K562 (cell line): ENCODE data around the gene DYTN. TPM values are rescaled to one million over a fixed set of nuclear protein-coding genes. Genes with fewer than 3 reads are reported as not detected.

Experiments
- DNMT1 ChIP-seq: fragments of 450-650 bp; IDR thresholded peaks from 2 replicates; pipeline ENCODE4 v1.6.1; 2016; ENCODE audit warnings: antibody characterized with exemption, mild to moderate bottlenecking
- FOXJ3 ChIP-seq: sonication (generic); formaldehyde crosslinking; IDR thresholded peaks from 2 replicates; pipeline ENCODE4 v1.4.0; 2020; ENCODE audit warnings: mild to moderate bottlenecking, missing genetic modification reagents
- GATA2 ChIP-seq: sonication (generic); formaldehyde crosslinking; IDR thresholded peaks from 2 replicates; pipeline ENCODE4 v1.4.0; 2020; ENCODE audit warnings: mild to moderate bottlenecking, missing genetic modification reagents
- PHB ChIP-seq: fragments of 250-450 bp; sonication (Bioruptor Pico); IDR thresholded peaks from 2 replicates; pipeline ENCODE4 v1.5.0; 2021
- SMAD4 ChIP-seq: fragments of 250-450 bp; sonication (Bioruptor Pico); conservative IDR thresholded peaks from 2 replicates; pipeline ENCODE4 v1.8.0; 2021; ENCODE audit warnings: inconsistent platforms, mild to moderate bottlenecking, moderate library complexity
- TCF3 ChIP-seq: sonication (generic); formaldehyde crosslinking; IDR thresholded peaks from 2 replicates; pipeline ENCODE4 v1.4.0; 2020; ENCODE audit warnings: mild to moderate bottlenecking, missing genetic modification reagents
- ZNF224 ChIP-seq: sonication (generic); formaldehyde crosslinking; IDR thresholded peaks from 2 replicates; pipeline ENCODE4 v1.8.0; 2022; ENCODE audit warnings: mild to moderate bottlenecking, missing genetic modification reagents
- ZNF586 ChIP-seq: fragments of 450-650 bp; formaldehyde crosslinking; conservative IDR thresholded peaks from 2 replicates; pipeline ENCODE4 v1.4.0; 2020; ENCODE audit warnings: mild to moderate bottlenecking, moderate library complexity
- polyA plus RNA-seq, 8 experiments: library from polyadenylated mRNA; depleted of rRNA in 4 of 8; stranded (reverse) in 5 of 8; unstranded in 3 of 8; fragments of >200 nt; fragmentation: Nextera tagmentation in 2 of 8; fragmentation: Illumina TruSeq in 1 of 8; extraction: Ambion mirVana in 2 of 8; extraction: Trizol in 1 of 8; gene quantifications; 2 replicates each; pipeline versions ENCODE4 v1.2.1 to v1.2.3, GENCODE V29; 2011 to 2014; ENCODE audit warnings: inconsistent platforms in 1 of 8, missing spikeins in 1 of 8
- total RNA-seq, 7 experiments: library from RNA; depleted of rRNA in 6 of 7; stranded (reverse); fragments of >200 nt in 6 of 7; fragmentation: Illumina TruSeq in 2 of 7; extraction: Trizol in 2 of 7; gene quantifications; 2 replicates each; pipeline versions ENCODE4 v1.2.1 to v1.2.3, GENCODE V29; 2011 to 2021; ENCODE audit warnings: low replicate concordance in 1 of 7
- TF ChIP-seq, protein P1 (sequence below): sonication (generic); formaldehyde crosslinking; IDR thresholded peaks from 2 replicates; pipeline ENCODE4 v1.8.0; 2023; ENCODE audit warnings: missing genetic modification reagents, mild to moderate bottlenecking, borderline replicate concordance
- TF ChIP-seq, protein P2 (sequence below): fragments of 250-450 bp; sonication (Bioruptor Pico); IDR thresholded peaks from 2 replicates; pipeline ENCODE4 v1.8.0; 2021; ENCODE audit warnings: moderate library complexity, mild to moderate bottlenecking, inconsistent platforms

Gene DYTN
- total and polyA plus RNA-seq, 9 of the 15 experiments (the other 6 are each of a cell fraction or from before 2014, with no cell fraction given), result not detected

DNA sequence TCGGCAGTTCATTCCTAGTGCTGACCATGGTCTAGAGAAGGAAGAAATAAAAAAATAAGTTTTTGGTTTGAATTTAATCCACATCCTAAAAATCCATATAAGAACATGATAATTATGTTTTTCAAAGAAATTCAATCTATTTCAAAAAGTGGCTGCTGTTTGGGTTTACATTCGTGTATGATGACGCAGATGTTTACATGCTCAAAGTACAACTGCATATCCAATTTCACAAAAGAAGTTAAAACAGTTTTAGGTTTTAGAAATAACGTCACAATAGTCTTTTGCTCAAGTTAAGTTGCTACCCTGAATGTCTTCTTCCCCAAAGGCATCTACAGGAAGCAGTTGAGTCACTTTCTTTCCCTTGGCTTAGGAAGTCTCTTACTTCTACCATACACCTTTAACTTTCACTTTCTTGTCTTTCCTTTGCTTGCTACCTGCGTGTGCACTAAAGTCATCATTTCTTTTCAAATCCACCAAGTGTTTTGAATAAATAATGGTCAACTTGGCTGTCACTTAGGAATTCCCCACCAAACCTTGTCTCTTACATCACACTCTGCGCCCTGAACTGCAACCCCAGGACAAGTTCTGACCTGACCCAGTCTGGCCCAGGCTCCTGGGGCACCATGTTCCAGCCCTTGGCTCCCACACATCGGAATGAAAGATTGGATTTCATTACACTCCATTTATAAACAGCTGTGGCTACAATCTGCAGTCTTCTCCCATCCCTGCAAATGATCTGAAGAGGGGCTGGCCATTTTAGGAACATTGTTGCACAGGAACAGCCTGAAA, 47.5 kb downstream of the DYTN start (continued):
- TF ChIP-seq, protein P1, sequence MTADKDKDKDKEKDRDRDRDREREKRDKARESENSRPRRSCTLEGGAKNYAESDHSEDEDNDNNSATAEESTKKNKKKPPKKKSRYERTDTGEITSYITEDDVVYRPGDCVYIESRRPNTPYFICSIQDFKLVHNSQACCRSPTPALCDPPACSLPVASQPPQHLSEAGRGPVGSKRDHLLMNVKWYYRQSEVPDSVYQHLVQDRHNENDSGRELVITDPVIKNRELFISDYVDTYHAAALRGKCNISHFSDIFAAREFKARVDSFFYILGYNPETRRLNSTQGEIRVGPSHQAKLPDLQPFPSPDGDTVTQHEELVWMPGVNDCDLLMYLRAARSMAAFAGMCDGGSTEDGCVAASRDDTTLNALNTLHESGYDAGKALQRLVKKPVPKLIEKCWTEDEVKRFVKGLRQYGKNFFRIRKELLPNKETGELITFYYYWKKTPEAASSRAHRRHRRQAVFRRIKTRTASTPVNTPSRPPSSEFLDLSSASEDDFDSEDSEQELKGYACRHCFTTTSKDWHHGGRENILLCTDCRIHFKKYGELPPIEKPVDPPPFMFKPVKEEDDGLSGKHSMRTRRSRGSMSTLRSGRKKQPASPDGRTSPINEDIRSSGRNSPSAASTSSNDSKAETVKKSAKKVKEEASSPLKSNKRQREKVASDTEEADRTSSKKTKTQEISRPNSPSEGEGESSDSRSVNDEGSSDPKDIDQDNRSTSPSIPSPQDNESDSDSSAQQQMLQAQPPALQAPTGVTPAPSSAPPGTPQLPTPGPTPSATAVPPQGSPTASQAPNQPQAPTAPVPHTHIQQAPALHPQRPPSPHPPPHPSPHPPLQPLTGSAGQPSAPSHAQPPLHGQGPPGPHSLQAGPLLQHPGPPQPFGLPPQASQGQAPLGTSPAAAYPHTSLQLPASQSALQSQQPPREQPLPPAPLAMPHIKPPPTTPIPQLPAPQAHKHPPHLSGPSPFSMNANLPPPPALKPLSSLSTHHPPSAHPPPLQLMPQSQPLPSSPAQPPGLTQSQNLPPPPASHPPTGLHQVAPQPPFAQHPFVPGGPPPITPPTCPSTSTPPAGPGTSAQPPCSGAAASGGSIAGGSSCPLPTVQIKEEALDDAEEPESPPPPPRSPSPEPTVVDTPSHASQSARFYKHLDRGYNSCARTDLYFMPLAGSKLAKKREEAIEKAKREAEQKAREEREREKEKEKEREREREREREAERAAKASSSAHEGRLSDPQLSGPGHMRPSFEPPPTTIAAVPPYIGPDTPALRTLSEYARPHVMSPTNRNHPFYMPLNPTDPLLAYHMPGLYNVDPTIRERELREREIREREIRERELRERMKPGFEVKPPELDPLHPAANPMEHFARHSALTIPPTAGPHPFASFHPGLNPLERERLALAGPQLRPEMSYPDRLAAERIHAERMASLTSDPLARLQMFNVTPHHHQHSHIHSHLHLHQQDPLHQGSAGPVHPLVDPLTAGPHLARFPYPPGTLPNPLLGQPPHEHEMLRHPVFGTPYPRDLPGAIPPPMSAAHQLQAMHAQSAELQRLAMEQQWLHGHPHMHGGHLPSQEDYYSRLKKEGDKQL (CRISPR knock-in tag), result no peak
- TF ChIP-seq TCF3 (CRISPR knock-in tag) (no peak), ZNF586 (CRISPR knock-in tag) (no peak), ZNF224 (CRISPR knock-in tag) (no peak), DNMT1 (no peak), FOXJ3 (CRISPR knock-in tag) (no peak), PHB (no peak), GATA2 (no peak), SMAD4 (CRISPR knock-in tag) (no peak)
- TF ChIP-seq, protein P2, sequence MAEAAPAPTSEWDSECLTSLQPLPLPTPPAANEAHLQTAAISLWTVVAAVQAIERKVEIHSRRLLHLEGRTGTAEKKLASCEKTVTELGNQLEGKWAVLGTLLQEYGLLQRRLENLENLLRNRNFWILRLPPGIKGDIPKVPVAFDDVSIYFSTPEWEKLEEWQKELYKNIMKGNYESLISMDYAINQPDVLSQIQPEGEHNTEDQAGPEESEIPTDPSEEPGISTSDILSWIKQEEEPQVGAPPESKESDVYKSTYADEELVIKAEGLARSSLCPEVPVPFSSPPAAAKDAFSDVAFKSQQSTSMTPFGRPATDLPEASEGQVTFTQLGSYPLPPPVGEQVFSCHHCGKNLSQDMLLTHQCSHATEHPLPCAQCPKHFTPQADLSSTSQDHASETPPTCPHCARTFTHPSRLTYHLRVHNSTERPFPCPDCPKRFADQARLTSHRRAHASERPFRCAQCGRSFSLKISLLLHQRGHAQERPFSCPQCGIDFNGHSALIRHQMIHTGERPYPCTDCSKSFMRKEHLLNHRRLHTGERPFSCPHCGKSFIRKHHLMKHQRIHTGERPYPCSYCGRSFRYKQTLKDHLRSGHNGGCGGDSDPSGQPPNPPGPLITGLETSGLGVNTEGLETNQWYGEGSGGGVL (CRISPR knock-in tag), result no peak
